HG03159 (cell line): ENCODE results near the gene NKX2-2.

ENCODE experiments used
- ATAC-seq: cut with Tn5 transposase; IDR thresholded peaks from one replicate; pipeline ENCODE4 v1.9.1; 2021; ENCODE audit warnings: mild to moderate bottlenecking, moderate library complexity; ENCODE audit not compliant: unreplicated experiment

NKX2-2 gene

GRCh38 chr20:21513881-21514540 lies at the start of gene NKX2-2:
TSS of gene NKX2-2 (minus strand) at chr20:21514064. CDS start at chr20:21513669, 395 bp downstream.
- ATAC-seq, result no peak

DNA sequence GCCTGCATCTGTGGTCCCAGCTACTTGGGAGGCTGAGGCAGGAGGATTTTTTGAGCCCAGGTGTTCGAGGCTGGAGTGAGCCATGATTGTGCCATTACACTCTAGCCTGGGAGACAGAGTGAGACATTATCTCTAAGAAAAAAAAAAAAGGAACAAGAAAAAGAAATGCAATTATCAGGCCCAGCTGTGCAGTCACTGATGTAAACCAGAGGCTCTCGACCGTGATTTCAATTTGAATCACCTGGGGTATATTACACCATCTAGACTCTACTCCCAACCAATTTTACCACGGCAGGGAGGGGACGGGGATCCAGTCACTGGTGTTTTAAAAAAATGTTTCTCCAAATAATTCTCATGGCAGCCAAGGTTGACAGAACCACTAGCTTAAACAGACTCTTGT lies 48.8 kb upstream of the NKX2-2 start:
- ATAC-seq, result no peak

- ATAC-seq, result peak; percentile 70
These were observed 45.4 kb upstream of the NKX2-2 start for GRCh38 chr20:21559305-21559704.

GRCh38 chr20:21557241-21558020 lies 43.6 kb upstream of the NKX2-2 start:
- no peak for ATAC-seq

DNA sequence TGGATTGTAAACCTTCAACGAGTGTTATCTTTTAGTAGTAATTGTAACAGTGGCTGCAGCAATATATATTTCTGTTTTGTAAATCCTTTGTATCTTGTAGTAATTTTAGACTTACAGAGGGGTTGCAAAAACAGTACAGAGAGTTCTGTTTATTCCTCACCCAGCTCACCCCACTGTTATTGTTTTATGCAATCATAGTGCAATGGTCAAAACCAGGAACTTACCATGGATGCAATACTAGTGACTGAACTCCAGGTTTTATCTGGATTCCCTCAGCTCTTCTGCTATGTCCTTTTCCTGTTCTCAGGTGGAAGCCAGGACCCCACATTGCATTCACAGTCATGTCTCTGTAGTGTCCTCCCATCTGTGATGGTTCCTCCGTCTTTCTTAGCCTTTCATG lies 42.5 kb upstream of the NKX2-2 start:
- ATAC-seq, result no peak

DNA sequence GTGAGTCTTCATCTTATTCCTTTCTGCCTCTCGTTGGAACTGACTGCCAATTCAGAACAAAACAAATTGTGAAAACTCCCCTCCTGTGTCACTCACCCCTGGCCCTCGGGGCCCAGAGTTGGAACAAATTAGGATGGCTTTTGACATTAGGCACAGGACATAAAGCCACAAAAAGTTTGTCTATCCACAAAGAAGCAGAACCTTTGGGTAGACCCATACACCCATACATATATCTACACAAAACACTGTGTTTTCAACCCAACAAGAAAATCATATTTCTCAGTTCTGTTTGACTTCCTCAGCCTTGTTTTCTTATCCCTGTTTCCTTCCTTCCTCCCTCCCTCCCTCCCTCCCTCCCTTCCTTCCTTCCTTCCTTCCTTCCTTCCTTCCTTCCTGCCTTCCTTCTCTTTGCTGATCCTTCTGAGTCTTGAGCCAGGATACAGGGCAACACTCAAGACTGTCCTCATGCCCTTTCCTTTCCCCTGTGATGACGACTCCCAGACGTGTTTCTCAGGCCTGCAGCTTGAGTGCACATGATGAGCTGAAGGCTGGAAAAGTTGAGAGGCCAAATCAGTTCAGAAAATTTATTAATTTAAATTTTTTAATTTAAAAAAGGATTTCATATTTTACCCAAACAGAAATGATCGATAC lies 41.7 kb upstream of the NKX2-2 start:
- no peak for ATAC-seq

DNA sequence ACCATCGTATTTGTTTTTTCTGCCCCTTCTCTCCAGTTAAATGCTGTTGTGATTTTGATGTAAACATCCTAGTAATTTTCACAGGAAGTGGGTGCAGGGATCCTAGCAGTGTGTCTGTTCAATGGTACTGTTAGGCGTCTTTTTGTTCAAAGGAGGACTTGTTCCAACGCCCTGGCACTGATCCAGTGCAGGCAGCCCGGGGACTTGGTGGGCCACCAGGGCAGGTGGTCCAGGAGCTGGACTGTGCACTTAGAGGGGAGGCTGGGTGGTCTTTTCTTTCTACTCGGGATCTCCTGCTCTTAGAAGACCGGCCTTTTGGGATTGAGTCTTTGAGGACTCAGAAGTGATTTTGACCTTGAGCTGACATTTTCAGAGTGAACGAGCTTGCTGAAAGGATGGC lies 41.1 kb upstream of the NKX2-2 start:
- ATAC-seq, result no peak

- no peak for ATAC-seq
These were observed 40.6 kb upstream of the NKX2-2 start for GRCh38 chr20:21554376-21554890.

GRCh38 chr20:21550587-21550986 lies 36.7 kb upstream of the NKX2-2 start:
- no peak for ATAC-seq

DNA sequence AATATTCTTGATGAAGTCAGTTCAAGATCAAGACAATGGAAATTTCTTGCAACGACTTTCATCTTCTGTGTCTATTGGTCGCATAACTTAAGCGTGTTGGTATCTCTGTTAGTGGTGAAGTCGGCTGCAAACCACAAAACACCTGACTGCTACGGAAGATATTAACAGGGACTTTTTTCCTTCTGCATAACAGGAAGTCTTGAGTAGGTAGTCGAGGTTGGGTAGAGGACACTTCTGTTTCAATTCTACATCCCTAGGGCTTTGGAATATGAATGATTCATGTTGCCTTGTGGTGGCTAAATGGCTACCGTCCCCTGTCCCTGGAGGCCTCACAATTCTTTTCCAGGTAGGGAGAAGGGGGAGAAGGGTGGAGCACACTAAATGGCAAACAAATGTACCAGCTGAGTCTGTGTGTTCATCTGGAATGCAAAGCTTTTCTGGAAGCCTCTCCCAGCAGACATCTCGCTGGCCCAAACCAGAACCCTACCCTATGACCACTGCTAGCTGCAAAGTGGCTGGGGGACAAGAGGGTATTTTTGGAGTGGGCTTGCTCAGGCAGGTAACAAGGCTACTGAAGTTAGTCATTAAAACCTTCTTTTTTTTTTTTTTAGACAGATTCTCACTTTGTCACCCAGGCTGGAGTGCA lies 34.6 kb upstream of the NKX2-2 start:
- ATAC-seq, result peak; percentile 70

DNA sequence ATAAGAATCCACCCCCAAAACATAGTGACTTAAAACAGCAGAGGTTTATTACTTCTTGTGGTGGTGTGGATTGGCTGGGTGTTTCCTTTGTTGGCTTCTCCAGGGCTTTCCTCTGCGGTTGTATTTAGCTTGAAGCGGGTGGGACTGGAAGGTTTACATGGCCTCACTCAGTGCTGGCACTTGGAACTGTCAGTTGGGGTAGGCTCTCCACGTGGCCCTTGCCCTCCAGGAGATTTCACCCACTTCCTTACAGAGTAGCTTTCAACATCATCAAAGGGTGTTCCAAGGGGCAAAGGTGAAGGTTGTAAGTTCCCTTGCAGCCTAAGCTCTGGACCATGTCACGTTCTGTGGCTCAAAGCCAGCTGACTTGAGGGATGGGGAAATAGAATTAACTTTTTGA lies 32.5 kb upstream of the NKX2-2 start:
- no peak for ATAC-seq

DNA sequence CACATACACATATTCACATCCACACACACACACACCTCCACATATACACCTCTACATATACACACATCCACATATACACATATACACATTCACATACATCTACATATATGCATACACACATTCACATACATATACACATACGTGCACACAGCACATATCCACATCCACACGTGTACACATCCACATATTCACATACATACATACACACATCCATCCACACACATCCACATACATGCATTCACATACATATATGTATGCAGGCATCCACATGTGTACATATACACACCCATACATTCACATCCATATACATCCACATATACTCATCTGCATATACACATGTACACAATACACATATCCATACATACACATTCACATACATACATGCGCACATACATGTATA lies 25.6 kb upstream of the NKX2-2 start:
- ATAC-seq, result no peak

DNA sequence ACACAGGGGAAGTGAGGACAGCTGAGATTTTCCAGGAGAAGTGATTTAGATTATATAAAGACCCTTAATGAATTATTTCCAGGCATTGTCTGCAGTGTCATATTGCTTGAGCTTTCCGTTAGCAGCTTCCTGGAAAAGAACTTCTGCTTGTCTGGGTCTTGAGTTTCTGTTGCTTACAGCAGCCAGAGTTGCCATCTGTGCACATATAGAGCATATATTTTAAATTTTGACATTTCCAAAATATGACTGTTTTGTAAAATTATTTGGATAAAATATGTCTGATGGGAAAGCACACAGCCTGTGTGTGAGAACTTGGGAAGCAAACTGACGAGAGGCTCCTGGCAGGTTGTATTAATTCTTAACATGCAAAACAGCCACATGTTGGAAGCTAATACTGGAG lies 21.0 kb upstream of the NKX2-2 start:
- no peak for ATAC-seq

DNA sequence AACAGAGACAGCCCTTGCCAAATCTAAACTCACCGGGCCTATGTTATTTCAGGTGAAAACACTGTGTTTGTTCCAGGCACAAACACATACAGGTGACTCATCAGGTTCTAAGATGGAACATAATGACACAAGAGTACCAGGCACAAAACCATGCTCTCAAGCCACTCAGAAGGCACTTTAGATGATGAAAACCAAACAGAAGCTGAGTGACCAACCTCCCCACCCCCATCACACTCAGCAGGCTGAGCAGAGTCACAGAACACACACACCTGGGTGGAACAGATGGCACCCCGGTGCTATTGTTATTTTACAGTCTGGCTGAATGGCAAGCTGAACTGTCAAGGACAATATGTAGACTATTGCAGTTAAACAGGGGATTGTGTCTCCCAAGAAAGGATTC lies 20.6 kb upstream of the NKX2-2 start:
- no peak for ATAC-seq

DNA sequence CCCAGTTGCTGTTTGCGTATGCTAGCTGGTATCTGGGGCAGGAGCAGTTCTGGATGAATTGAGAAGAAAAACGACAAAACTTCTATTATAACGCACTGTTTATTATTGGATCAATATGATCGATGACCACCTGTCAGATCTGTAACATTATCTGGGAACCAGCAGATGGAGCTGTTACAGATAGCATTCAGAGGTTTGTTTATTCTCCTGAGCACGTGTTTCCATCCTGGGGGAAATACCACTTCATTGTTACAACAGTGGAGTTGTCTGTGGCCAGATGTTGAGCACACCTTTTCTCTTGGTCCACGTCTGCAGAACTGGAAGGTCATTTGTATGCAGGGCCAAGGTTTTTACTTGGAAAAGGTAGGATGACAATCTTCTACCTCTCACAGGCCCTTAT lies 16.0 kb upstream of the NKX2-2 start:
- ATAC-seq, result no peak

DNA sequence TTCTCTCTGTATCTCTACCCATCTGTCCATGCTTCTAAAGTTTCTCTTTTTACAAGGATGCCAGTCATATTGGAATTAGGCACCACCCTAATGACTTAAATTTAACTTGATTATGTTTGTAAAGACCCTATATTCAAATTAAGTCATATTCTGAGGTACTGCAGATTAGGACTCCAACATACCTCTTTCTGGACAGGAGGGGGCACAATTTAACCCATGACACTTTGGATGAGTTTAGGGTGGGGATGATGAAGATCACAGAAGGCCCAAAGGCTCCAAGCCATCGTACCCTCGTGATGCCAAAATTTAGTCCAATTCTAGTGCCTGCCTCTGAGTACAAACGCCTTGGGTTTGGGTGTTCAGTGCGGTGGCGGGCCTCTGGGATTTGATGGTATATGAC lies 15.0 kb upstream of the NKX2-2 start:
- no peak for ATAC-seq

- ATAC-seq, result no peak
These were observed 14.0 kb upstream of the NKX2-2 start for GRCh38 chr20:21527908-21528307.

GRCh38 chr20:21526776-21527175 lies 12.9 kb upstream of the NKX2-2 start:
- ATAC-seq, result no peak

DNA sequence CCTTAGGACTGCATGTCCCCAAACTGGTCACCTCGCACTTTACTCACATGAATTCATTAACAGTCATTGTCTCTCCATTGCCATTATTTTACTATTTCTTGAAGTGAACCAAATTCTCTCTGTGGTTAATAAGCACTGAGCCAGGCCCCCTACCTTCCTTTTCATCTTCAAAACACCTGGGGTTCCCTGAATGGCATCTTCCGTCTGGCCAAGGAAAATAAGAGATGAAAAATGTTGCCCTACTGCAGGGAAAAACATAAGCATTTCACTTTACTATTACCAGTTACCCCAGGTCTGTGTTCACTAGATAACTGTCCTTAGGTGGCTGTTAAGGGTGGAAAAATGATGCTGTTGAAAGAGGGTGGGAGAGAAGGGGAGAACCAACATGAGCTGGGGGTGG lies 10.0 kb upstream of the NKX2-2 start:
- no peak for ATAC-seq

GRCh38 chr20:21523281-21523868 lies 9.5 kb upstream of the NKX2-2 start:
- ATAC-seq, result no peak
